Activated CD4-positive, CD25-positive, alpha-beta regulatory T cell treated with anti-CD3 and anti-CD28 coated beads, Interleukin-2, amount 50 U/mL, for 24 hours (primary cell): ENCODE measurements around the gene SCYL1.

ENCODE experiments used
- ATAC-seq, 2 donors: fragments of 150-1000 bp; cut with Tn5 transposase; one replicate each; pipeline ENCODE4 v1.10.0; 2021; ENCODE audit warnings: mild to moderate bottlenecking in 1 of 2, moderate library complexity in 1 of 2

Gene SCYL1

GRCh38 chr11:65586676-65587075 is 61.8 kb downstream of the SCYL1 start:
- no peak for ATAC-seq
